Measurements from ENCODE around the gene GJA3. TPM values are rescaled to one million over a fixed set of nuclear protein-coding genes. Genes with fewer than 3 reads are reported as not detected.

Gene GJA3
- total RNA-seq, 2 experiments from 2014 or later = 1.0 TPM

- Mint-ChIP-seq H3K4me1 (no peaks in the 10 kb centered on the region), H3K27me3 (peaks cover 21% of the 10 kb centered on the region), H3K4me3 (no peak overlapping the region), H3K36me3 (no peaks in the 10 kb centered on the region), H3K27ac (no peak overlapping the region), H3K9me3 (no peaks in the 10 kb centered on the region)
- DNase-seq = no peak
Observed at GRCh38 chr13:20130012-20130411, 30.8 kb downstream of the GJA3 start.

GRCh38 chr13:20129076-20129475 lies 31.8 kb downstream of the GJA3 start:
- H3K36me3 Mint-ChIP-seq = no peaks in the 10 kb centered on the region
- H3K4me1 Mint-ChIP-seq = no peaks in the 10 kb centered on the region
- no peak overlapping the region for H3K27ac Mint-ChIP-seq
- no peak for DNase-seq
- H3K4me3 Mint-ChIP-seq = no peak overlapping the region
- H3K9me3 Mint-ChIP-seq = no peaks in the 10 kb centered on the region
- H3K27me3 Mint-ChIP-seq = peaks cover 26% of the 10 kb centered on the region

GRCh38 chr13:20128459-20128931 lies 32.4 kb downstream of the GJA3 start:
- H3K4me3 Mint-ChIP-seq = peak overlapping the region; percentile 52
- H3K27me3 Mint-ChIP-seq = peaks cover 25% of the 10 kb centered on the region
- H3K36me3 Mint-ChIP-seq = no peaks in the 10 kb centered on the region
- H3K27ac Mint-ChIP-seq = no peak overlapping the region
- H3K9me3 Mint-ChIP-seq = no peaks in the 10 kb centered on the region
- DNase-seq = no peak
- H3K4me1 Mint-ChIP-seq = no peaks in the 10 kb centered on the region

- no peaks in the 10 kb centered on the region for H3K9me3 Mint-ChIP-seq
- peak; percentile 58 for DNase-seq
- H3K27me3 Mint-ChIP-seq = peaks cover 24% of the 10 kb centered on the region
- H3K4me3 Mint-ChIP-seq = peak overlapping the region; percentile 56
- no peaks in the 10 kb centered on the region for H3K4me1 Mint-ChIP-seq
- H3K36me3 Mint-ChIP-seq = no peaks in the 10 kb centered on the region
- no peak overlapping the region for H3K27ac Mint-ChIP-seq
Observed at GRCh38 chr13:20127562-20128458, 33.0 kb downstream of the GJA3 start.

GRCh38 chr13:20127262-20127561 lies 33.6 kb downstream of the GJA3 start:
- DNase-seq = no peak
- Mint-ChIP-seq H3K4me1 (no peaks in the 10 kb centered on the region), H3K36me3 (no peaks in the 10 kb centered on the region), H3K27me3 (peaks cover 24% of the 10 kb centered on the region), H3K27ac (no peak overlapping the region), H3K9me3 (no peaks in the 10 kb centered on the region), H3K4me3 (peak overlapping the region; percentile 56)

GRCh38 chr13:20126541-20127261 lies 34.2 kb downstream of the GJA3 start:
- Mint-ChIP-seq H3K27ac (no peak overlapping the region), H3K4me1 (no peaks in the 10 kb centered on the region), H3K4me3 (no peak overlapping the region), H3K36me3 (no peaks in the 10 kb centered on the region), H3K27me3 (peaks cover 24% of the 10 kb centered on the region), H3K9me3 (no peaks in the 10 kb centered on the region)
- no peak for DNase-seq

GRCh38 chr13:20125783-20126165 lies 35.1 kb downstream of the GJA3 start:
- no peak for DNase-seq
- H3K9me3 Mint-ChIP-seq = no peaks in the 10 kb centered on the region
- no peak overlapping the region for H3K4me3 Mint-ChIP-seq
- H3K27ac Mint-ChIP-seq = no peak overlapping the region
- H3K4me1 Mint-ChIP-seq = peaks cover 2% of the 10 kb centered on the region
- peaks cover 24% of the 10 kb centered on the region for H3K27me3 Mint-ChIP-seq
- no peaks in the 10 kb centered on the region for H3K36me3 Mint-ChIP-seq

- Mint-ChIP-seq H3K9me3 (no peaks in the 10 kb centered on the region), H3K4me3 (no peak overlapping the region), H3K27me3 (peaks cover 24% of the 10 kb centered on the region), H3K36me3 (no peaks in the 10 kb centered on the region), H3K4me1 (peaks cover 2% of the 10 kb centered on the region), H3K27ac (no peak overlapping the region)
- no peak for DNase-seq
Observed at GRCh38 chr13:20125129-20125782, 35.6 kb downstream of the GJA3 start.

- H3K27ac Mint-ChIP-seq = no peak overlapping the region
- H3K4me1 Mint-ChIP-seq = peaks cover 9% of the 10 kb centered on the region
- no peaks in the 10 kb centered on the region for H3K36me3 Mint-ChIP-seq
- peaks cover 24% of the 10 kb centered on the region for H3K27me3 Mint-ChIP-seq
- no peaks in the 10 kb centered on the region for H3K9me3 Mint-ChIP-seq
- no peak overlapping the region for H3K4me3 Mint-ChIP-seq
- DNase-seq = no peak
Observed at GRCh38 chr13:20124303-20124702, 36.5 kb downstream of the GJA3 start.

- peak overlapping the region; percentile 57 for H3K27ac Mint-ChIP-seq
- no peaks in the 10 kb centered on the region for H3K9me3 Mint-ChIP-seq
- peaks cover 10% of the 10 kb centered on the region for H3K27me3 Mint-ChIP-seq
- peak overlapping the region; percentile 76 for H3K4me3 Mint-ChIP-seq
- peaks cover 2% of the 10 kb centered on the region for H3K36me3 Mint-ChIP-seq
- DNase-seq = no peak
- peaks cover 15% of the 10 kb centered on the region for H3K4me1 Mint-ChIP-seq
Observed at GRCh38 chr13:20121159-20121525, 39.7 kb downstream of the GJA3 start.

GRCh38 chr13:20119960-20120359 lies 40.9 kb downstream of the GJA3 start:
- Mint-ChIP-seq H3K4me1 (peaks cover 15% of the 10 kb centered on the region), H3K27ac (peak overlapping the region; percentile 77), H3K9me3 (no peaks in the 10 kb centered on the region), H3K4me3 (peak overlapping the region; percentile 76), H3K36me3 (peaks cover 2% of the 10 kb centered on the region), H3K27me3 (peaks cover 5% of the 10 kb centered on the region)
- DNase-seq = no peak

- Mint-ChIP-seq H3K27ac (peak overlapping the region; percentile 77), H3K27me3 (no peaks in the 10 kb centered on the region), H3K4me1 (peaks cover 15% of the 10 kb centered on the region), H3K9me3 (no peaks in the 10 kb centered on the region), H3K36me3 (peaks cover 2% of the 10 kb centered on the region), H3K4me3 (peak overlapping the region; percentile 76)
- DNase-seq = peak; percentile 10
Observed at GRCh38 chr13:20118268-20119140, 42.3 kb downstream of the GJA3 start.

- H3K4me1 Mint-ChIP-seq = peaks cover 15% of the 10 kb centered on the region
- H3K27me3 Mint-ChIP-seq = no peaks in the 10 kb centered on the region
- H3K36me3 Mint-ChIP-seq = peaks cover 2% of the 10 kb centered on the region
- no peaks in the 10 kb centered on the region for H3K9me3 Mint-ChIP-seq
- H3K4me3 Mint-ChIP-seq = no peak overlapping the region
- H3K27ac Mint-ChIP-seq = no peak overlapping the region
- DNase-seq = no peak
Observed at GRCh38 chr13:20116213-20116612, 44.6 kb downstream of the GJA3 start.

- Mint-ChIP-seq H3K27me3 (no peaks in the 10 kb centered on the region), H3K4me3 (no peak overlapping the region), H3K27ac (no peak overlapping the region), H3K36me3 (peaks cover 1% of the 10 kb centered on the region), H3K4me1 (peaks cover 4% of the 10 kb centered on the region), H3K9me3 (no peaks in the 10 kb centered on the region)
- no peak for DNase-seq
Observed at GRCh38 chr13:20114066-20114610, 46.7 kb downstream of the GJA3 start.
